HepG2 (cell line): ENCODE results near the gene CD7. TPM values are rescaled to one million over a fixed set of nuclear protein-coding genes. Genes with fewer than 3 reads are reported as not detected.

Experiments
- CBX5 ChIP-seq: sonication (generic); formaldehyde crosslinking; IDR thresholded peaks from 2 replicates; pipeline ENCODE4 v1.4.0; 2020; ENCODE audit warnings: missing genetic modification reagents, borderline replicate concordance
- HOXA9 ChIP-seq: sonication (generic); formaldehyde crosslinking; IDR thresholded peaks from 2 replicates; pipeline ENCODE4 v1.8.1; 2022; ENCODE audit warnings: missing genetic modification reagents, mild to moderate bottlenecking, moderate library complexity, borderline replicate concordance
- MBNL3 ChIP-seq: fragments of 250-450 bp; sonication (Bioruptor Pico); conservative IDR thresholded peaks from 2 replicates; pipeline ENCODE4 v1.8.0; 2022; ENCODE audit warnings: mild to moderate bottlenecking, inconsistent platforms
- ONECUT2 ChIP-seq: sonication (generic); formaldehyde crosslinking; IDR thresholded peaks from 2 replicates; pipeline ENCODE4 v1.4.0; 2020; ENCODE audit warnings: missing genetic modification reagents
- SP1 ChIP-seq, 2 experiments: fragments of 450-650 bp in 1 of 2; sonication (generic) in 1 of 2; formaldehyde crosslinking in 1 of 2; IDR thresholded peaks; 2 replicates each; pipeline versions ENCODE4 v1.4.0 to v1.6.1; 2016 to 2020; ENCODE audit warnings: missing genetic modification reagents in 1 of 2
- TBX3 ChIP-seq: fragments of 450-650 bp; IDR thresholded peaks from 2 replicates; pipeline ENCODE4 v1.6.1; 2017; ENCODE audit warnings: antibody characterized with exemption, mild to moderate bottlenecking, inconsistent platforms, borderline replicate concordance
- TSC22D2 ChIP-seq: sonication (generic); formaldehyde crosslinking; IDR thresholded peaks from 2 replicates; pipeline ENCODE4 v1.5.1; 2020; ENCODE audit warnings: missing genetic modification reagents, mild to moderate bottlenecking, borderline replicate concordance
- ZNF446 ChIP-seq: sonication (generic); formaldehyde crosslinking; IDR thresholded peaks from 2 replicates; pipeline ENCODE4 v1.5.0; 2020; ENCODE audit warnings: mild to moderate bottlenecking, missing genetic modification reagents
- ZNF776 ChIP-seq: sonication (generic); formaldehyde crosslinking; IDR thresholded peaks from 2 replicates; pipeline ENCODE4 v1.4.0; 2020; ENCODE audit warnings: mild to moderate bottlenecking, missing genetic modification reagents
- ZSCAN25 ChIP-seq: sonication (generic); formaldehyde crosslinking; IDR thresholded peaks from 2 replicates; pipeline ENCODE4 v1.8.0; 2022; ENCODE audit warnings: mild to moderate bottlenecking, missing genetic modification reagents
- polyA plus RNA-seq, 8 experiments: library from polyadenylated mRNA; depleted of rRNA in 3 of 8; stranded (reverse) in 7 of 8; unstranded in 1 of 8; fragments of >200 nt; fragmentation: Illumina TruSeq in 4 of 8; extraction: Trizol in 4 of 8; gene quantifications; 2 replicates each; pipeline versions ENCODE4 v1.2.1 to v1.2.3, GENCODE V29; 2011 to 2016; ENCODE audit warnings: low read depth in 4 of 8, missing spikeins in 1 of 8, mixed read lengths in 1 of 8; ENCODE audit not compliant: insufficient read depth in 1 of 8
- total RNA-seq, 5 experiments: library from RNA; depleted of rRNA; stranded (reverse); fragments of >200 nt; fragmentation: Illumina TruSeq; extraction: Trizol; gene quantifications; 2 replicates each; pipeline ENCODE4 v1.2.3, GENCODE V29; 2016; ENCODE audit warnings: low read depth in 1 of 5
- TF ChIP-seq, protein P1 (sequence below): sonication (generic); formaldehyde crosslinking; IDR thresholded peaks from 2 replicates; pipeline ENCODE4 v1.8.0; 2022; ENCODE audit warnings: missing genetic modification reagents, low read depth, mild to moderate bottlenecking, borderline replicate concordance
- TF ChIP-seq, protein P2 (sequence below): sonication (generic); formaldehyde crosslinking; conservative IDR thresholded peaks from 2 replicates; pipeline ENCODE4 v1.4.0; 2020; ENCODE audit warnings: missing genetic modification reagents
- TF ChIP-seq, protein P3 (sequence below): sonication (generic); formaldehyde crosslinking; IDR thresholded peaks from 2 replicates; pipeline ENCODE4 v1.4.0; 2020; ENCODE audit warnings: missing genetic modification reagents, mild to moderate bottlenecking, borderline replicate concordance
- TF ChIP-seq, protein P4 (sequence below): sonication (generic); formaldehyde crosslinking; IDR thresholded peaks from 2 replicates; pipeline ENCODE4 v1.5.1; 2020; ENCODE audit warnings: mild to moderate bottlenecking, missing genetic modification reagents, borderline replicate concordance
- TF ChIP-seq, protein P5 (sequence below): sonication (generic); formaldehyde crosslinking; IDR thresholded peaks from 2 replicates; pipeline ENCODE4 v1.8.1; 2023; ENCODE audit warnings: mild to moderate bottlenecking, inconsistent platforms, moderate library complexity, missing genetic modification reagents, borderline replicate concordance
- TF ChIP-seq, protein P6 (sequence below): sonication (generic); formaldehyde crosslinking; IDR thresholded peaks from 2 replicates; pipeline ENCODE4 v1.4.0; 2020; ENCODE audit warnings: missing genetic modification reagents, low read depth, mild to moderate bottlenecking, borderline replicate concordance
- TF ChIP-seq, protein P7 (sequence below): sonication (generic); formaldehyde crosslinking; IDR thresholded peaks from 2 replicates; pipeline ENCODE4 v1.4.0; 2020; ENCODE audit warnings: missing genetic modification reagents

The CD7 gene
- total and polyA plus RNA-seq, 2 of the 13 experiments (the other 11 are each of a cell fraction or from before 2014, with no cell fraction given) = 67.6 to 76.4 TPM

DNA sequence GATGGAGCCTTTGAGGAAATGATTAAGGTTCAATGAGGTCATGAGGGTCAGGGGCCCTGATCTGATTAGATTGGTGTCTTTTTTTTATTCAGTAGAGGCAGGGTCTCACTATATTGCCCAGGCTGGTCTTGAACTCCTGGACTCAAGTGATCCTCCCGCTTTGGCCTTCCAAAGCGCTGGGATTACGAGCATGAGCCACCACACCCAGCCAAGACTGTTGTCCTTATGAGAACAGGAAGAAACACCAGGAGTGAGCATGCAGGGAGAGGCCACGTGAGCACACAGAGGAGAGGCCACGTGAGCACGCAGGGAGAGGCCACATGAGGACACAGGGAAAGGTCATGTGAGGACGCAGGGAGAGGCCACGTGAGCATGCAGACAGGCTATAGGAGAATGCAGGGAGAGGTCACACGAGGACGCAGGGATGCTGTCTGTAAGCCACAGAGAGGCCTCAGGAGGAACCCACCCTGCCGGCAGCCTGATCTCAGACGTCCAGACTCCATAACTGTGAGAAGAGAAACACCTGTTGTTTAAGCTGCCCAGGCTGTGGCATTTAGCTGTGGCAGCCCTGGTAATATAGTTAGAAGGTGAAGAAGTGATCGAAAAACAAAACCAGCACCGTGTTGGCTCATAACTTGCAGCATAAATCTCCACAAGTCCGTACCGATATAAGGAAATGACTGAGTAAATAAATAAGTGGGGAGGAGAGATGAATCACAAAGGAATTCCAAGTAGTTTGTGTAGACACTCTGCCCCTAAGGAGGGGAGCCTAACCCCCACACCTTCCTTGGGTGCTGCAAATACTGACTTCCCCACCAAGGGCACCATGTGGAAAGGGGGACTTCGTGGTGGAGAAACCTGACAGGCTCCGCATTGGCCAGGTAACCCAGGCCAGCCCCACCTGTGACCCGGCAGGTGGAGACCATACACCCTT is 29.3 kb downstream of the CD7 start (continued):
- TF ChIP-seq HOXA9 = peak; percentile 84; the same call in 1 of the 2 replicates
- peak; percentile 99 for TF ChIP-seq ZSCAN25 (CRISPR knock-in tag)
- peak; percentile 93; the same call in 1 of the 2 replicates for TF ChIP-seq CBX5 (CRISPR knock-in tag)
- TF ChIP-seq, protein P1, sequence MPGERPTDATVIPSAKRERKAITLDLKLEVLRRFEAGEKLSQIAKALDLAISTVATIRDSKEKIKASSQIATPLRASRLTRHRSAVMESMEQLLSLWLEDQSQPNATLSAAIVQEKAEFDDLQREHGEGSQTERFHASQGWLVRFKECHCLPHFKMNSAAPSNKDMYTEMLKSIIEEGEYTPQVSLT (CRISPR knock-in tag) = no peak
- peak; percentile 73; the same call in 1 of the 2 replicates for TF ChIP-seq TBX3
- TF ChIP-seq, protein P2, sequence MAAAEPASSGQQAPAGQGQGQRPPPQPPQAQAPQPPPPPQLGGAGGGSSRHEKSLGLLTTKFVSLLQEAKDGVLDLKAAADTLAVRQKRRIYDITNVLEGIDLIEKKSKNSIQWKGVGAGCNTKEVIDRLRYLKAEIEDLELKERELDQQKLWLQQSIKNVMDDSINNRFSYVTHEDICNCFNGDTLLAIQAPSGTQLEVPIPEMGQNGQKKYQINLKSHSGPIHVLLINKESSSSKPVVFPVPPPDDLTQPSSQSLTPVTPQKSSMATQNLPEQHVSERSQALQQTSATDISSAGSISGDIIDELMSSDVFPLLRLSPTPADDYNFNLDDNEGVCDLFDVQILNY = no peak
- TF ChIP-seq MBNL3 = no peak
- no peak for TF ChIP-seq SP1 (IDR thresholded peaks at IDR 0.05)
- peak; percentile 33; the same call in 1 of the 2 replicates for TF ChIP-seq SP1 (CRISPR knock-in tag; IDR thresholded peaks at IDR 0.05)
- TF ChIP-seq, protein P3, sequence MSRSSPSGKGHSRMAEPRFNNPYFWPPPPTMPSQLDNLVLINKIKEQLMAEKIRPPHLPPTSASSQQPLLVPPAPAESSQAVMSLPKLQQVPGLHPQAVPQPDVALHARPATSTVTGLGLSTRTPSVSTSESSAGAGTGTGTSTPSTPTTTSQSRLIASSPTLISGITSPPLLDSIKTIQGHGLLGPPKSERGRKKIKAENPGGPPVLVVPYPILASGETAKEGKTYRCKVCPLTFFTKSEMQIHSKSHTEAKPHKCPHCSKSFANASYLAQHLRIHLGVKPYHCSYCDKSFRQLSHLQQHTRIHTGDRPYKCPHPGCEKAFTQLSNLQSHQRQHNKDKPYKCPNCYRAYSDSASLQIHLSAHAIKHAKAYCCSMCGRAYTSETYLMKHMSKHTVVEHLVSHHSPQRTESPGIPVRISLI (CRISPR knock-in tag) = peak; percentile 68; the same call in 1 of the 2 replicates
- TF ChIP-seq ZNF776 (CRISPR knock-in tag) = no peak
- TF ChIP-seq TSC22D2 (CRISPR knock-in tag) = no peak
- TF ChIP-seq, protein P4, sequence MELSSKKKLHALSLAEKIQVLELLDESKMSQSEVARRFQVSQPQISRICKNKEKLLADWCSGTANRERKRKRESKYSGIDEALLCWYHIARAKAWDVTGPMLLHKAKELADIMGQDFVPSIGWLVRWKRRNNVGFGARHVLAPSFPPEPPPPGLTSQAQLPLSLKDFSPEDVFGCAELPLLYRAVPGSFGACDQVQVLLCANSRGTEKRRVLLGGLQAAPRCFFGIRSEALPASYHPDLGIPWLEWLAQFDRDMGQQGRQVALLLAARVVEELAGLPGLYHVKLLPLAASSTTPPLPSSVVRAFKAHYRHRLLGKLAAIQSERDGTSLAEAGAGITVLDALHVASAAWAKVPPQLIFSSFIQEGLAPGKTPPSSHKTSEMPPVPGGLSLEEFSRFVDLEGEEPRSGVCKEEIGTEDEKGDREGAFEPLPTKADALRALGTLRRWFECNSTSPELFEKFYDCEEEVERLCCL = no peak; the same call in 1 of the 2 replicates
- TF ChIP-seq, protein P5, sequence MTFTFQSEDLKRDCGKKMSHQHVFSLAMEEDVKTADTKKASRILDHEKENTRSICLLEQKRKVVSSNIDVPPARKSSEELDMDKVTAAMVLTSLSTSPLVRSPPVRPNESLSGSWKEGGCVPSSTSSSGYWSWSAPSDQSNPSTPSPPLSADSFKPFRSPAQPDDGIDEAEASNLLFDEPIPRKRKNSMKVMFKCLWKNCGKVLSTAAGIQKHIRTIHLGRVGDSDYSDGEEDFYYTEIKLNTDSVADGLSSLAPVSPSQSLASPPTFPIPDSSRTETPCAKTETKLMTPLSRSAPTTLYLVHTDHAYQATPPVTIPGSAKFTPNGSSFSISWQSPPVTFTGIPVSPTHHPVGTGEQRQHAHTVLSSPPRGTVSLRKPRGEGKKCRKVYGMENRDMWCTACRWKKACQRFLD (CRISPR knock-in tag) = no peak
- TF ChIP-seq, protein P6, sequence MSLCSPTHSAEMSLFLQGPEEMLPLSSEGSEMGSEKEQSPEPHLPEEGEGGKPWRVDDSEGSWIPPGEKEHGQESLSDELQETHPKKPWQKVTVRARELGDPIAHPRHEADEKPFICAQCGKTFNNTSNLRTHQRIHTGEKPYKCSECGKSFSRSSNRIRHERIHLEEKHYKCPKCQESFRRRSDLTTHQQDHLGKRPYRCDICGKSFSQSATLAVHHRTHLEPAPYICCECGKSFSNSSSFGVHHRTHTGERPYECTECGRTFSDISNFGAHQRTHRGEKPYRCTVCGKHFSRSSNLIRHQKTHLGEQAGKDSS = peak; percentile 98
- TF ChIP-seq ZNF446 = 0 out of 2 replicates have a peak, but pooled peaks have one; percentile 30
- TF ChIP-seq ONECUT2 (CRISPR knock-in tag) = no peak
- TF ChIP-seq, protein P7, sequence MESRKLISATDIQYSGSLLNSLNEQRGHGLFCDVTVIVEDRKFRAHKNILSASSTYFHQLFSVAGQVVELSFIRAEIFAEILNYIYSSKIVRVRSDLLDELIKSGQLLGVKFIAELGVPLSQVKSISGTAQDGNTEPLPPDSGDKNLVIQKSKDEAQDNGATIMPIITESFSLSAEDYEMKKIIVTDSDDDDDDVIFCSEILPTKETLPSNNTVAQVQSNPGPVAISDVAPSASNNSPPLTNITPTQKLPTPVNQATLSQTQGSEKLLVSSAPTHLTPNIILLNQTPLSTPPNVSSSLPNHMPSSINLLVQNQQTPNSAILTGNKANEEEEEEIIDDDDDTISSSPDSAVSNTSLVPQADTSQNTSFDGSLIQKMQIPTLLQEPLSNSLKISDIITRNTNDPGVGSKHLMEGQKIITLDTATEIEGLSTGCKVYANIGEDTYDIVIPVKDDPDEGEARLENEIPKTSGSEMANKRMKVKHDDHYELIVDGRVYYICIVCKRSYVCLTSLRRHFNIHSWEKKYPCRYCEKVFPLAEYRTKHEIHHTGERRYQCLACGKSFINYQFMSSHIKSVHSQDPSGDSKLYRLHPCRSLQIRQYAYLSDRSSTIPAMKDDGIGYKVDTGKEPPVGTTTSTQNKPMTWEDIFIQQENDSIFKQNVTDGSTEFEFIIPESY (CRISPR knock-in tag) = peak; percentile 85
